ENCODE results near the gene NCKIPSD. TPM values are rescaled to one million over a fixed set of nuclear protein-coding genes. Genes with fewer than 3 reads are reported as not detected.
A peak's percentile ranks its signal among the peaks of the same experiment; 100 is the strongest.

The NCKIPSD gene
- total RNA-seq, 1 experiment from 2014 or later, result 36.9 TPM

DNA sequence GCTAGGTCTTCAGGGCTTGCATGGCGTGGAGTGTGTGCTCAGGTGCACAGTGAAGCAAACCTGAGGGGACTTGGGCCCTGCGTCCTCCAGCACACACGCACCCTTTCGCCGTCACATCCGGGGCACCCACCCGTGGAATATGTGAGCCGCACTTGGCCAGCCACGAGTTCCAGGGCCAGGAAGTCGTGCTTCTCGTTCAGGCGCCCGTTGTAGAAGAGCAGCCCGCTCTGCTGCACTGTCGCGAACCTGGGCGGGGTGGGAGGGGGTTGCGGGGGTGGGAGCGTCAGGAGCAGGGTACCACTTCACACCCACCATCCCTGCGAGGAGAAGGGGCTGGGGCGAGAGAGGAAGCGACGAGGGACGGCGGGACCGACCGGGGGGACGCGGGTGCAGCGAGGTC lies 30.1 kb downstream of the NCKIPSD start:
- no peaks in the 10 kb centered on the region for H3K9me2 ChIP-seq (ENCODE audit: insufficient read depth)
- TF ChIP-seq, protein P1, sequence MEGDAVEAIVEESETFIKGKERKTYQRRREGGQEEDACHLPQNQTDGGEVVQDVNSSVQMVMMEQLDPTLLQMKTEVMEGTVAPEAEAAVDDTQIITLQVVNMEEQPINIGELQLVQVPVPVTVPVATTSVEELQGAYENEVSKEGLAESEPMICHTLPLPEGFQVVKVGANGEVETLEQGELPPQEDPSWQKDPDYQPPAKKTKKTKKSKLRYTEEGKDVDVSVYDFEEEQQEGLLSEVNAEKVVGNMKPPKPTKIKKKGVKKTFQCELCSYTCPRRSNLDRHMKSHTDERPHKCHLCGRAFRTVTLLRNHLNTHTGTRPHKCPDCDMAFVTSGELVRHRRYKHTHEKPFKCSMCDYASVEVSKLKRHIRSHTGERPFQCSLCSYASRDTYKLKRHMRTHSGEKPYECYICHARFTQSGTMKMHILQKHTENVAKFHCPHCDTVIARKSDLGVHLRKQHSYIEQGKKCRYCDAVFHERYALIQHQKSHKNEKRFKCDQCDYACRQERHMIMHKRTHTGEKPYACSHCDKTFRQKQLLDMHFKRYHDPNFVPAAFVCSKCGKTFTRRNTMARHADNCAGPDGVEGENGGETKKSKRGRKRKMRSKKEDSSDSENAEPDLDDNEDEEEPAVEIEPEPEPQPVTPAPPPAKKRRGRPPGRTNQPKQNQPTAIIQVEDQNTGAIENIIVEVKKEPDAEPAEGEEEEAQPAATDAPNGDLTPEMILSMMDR (IDR thresholded peaks at IDR 0.05 in 2 of 3, conservative IDR thresholded peaks at IDR 0.05 in 1 of 3; ENCODE audit: borderline replicate concordance in 1 of 3, insufficient read depth in 1 of 3, low read depth in 2 of 3, low read length in 2 of 3), result no peak
- TF ChIP-seq ELF1 (IDR thresholded peaks at IDR 0.05; ENCODE audit: borderline replicate concordance, low read depth), result no peak
- no peak for TF ChIP-seq SP1 (IDR thresholded peaks at IDR 0.05; ENCODE audit: low read depth)
- ChIA-PET POLR2A (no interaction called here), CTCF (no interaction called here), RAD21 (ENCODE audit: low non-redundant PET in 1 of 2, low total read pairs in 2 of 2, uncharacterized antibody in 2 of 2, unreplicated experiment in 2 of 2) (no interaction called here)
- no peaks in the 10 kb centered on the region for H4K20me1 ChIP-seq (ENCODE audit: insufficient read depth)
- H3K4me1 ChIP-seq (ENCODE audit: control insufficient read depth in 1 of 2, insufficient read depth in 2 of 2, low read length in 2 of 2), result peaks cover 0 to 8% of the 10 kb centered on the region in 2 experiments; a peak in 3 of 4 replicates
- H3K9ac ChIP-seq (ENCODE audit: low read length), result no peak overlapping the region
- BruUV-seq (replicated peaks), result no TSS peak
- DNase-seq (ENCODE audit: low read depth, low spot score) (no peak), ATAC-seq (no peak)
- H2AFZ ChIP-seq (ENCODE audit: low read depth, low read length, poor library complexity, severe bottlenecking), result no peak overlapping the region
- H3K27me3 ChIP-seq (ENCODE audit: insufficient read depth, low read length), result no peaks in the 10 kb centered on the region
- intact Hi-C loops (cut with micrococcal nuclease), result loop anchor here (1.0 kb wide), 1 partner anchor 20 kb away; the partner anchor contains the start of gene SLC26A6
- no peaks in the 10 kb centered on the region for H3K36me3 ChIP-seq (ENCODE audit: control insufficient read depth in 1 of 2, insufficient read depth in 2 of 2, low read length in 2 of 2)
- H3K4me2 ChIP-seq (ENCODE audit: low read length), result peak overlapping the region; percentile 66; the same call in 1 of the 2 replicates
- no peaks in the 10 kb centered on the region for H3K79me2 ChIP-seq (ENCODE audit: insufficient read depth, low read length)
- H3K4me3 ChIP-seq (replicated peaks in 1 of 2; ENCODE audit: low read depth in 1 of 2, low read length in 2 of 2), result no peak overlapping the region
- peaks cover 0 to 6% of the 10 kb centered on the region in 2 experiments; a peak in 1 of 4 replicates for H3K9me3 ChIP-seq (ENCODE audit: control insufficient read depth in 1 of 2, insufficient read depth in 1 of 2, low read depth in 1 of 2, low read length in 2 of 2)
- no peak overlapping the region for H3K27ac ChIP-seq (ENCODE audit: low read depth, low read length)

DNA sequence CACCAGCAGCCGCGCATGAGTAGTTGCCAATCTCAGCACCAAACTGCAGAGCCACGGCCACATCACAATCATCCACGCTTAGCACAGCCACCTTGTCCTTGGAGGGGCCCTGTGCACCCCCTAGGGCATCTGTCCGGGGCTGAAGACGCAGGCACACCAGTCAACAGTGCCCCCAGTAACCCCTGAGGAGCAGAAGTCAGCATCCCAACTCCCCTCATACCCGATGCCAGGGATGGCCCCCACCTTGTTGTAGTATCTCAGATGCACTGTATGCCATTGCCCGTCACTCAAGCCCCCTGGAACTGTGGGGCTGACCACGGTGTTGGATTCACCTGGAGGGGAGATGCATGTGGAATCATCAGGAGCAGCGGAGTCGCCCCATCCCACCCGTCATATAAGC lies 30.7 kb downstream of the NCKIPSD start:
- no peaks in the 10 kb centered on the region for H3K36me3 ChIP-seq (ENCODE audit: control insufficient read depth in 1 of 2, insufficient read depth in 2 of 2, low read length in 2 of 2)
- H3K27ac ChIP-seq (ENCODE audit: low read depth, low read length), result no peak overlapping the region
- intact Hi-C loops (cut with micrococcal nuclease), result no loop called here
- no TSS peak for BruUV-seq (replicated peaks)
- no peaks in the 10 kb centered on the region for H3K27me3 ChIP-seq (ENCODE audit: insufficient read depth, low read length)
- DNase-seq (ENCODE audit: low read depth, low spot score), result no peak
- no peak overlapping the region for H2AFZ ChIP-seq (ENCODE audit: low read depth, low read length, poor library complexity, severe bottlenecking)
- H3K9me3 ChIP-seq (ENCODE audit: control insufficient read depth in 1 of 2, insufficient read depth in 1 of 2, low read depth in 1 of 2, low read length in 2 of 2), result peaks cover 0 to 6% of the 10 kb centered on the region in 2 experiments; a peak in 1 of 4 replicates
- H3K9ac ChIP-seq (ENCODE audit: low read length), result no peak overlapping the region
- no peak overlapping the region for H3K4me2 ChIP-seq (ENCODE audit: low read length)
- CTCF ChIA-PET, result no interaction called here
- H4K20me1 ChIP-seq (ENCODE audit: insufficient read depth), result no peaks in the 10 kb centered on the region
- ATAC-seq, result no peak
- RAD21 ChIA-PET (ENCODE audit: low non-redundant PET in 1 of 2, low total read pairs in 2 of 2, uncharacterized antibody in 2 of 2, unreplicated experiment in 2 of 2), result no interaction called here
- POLR2A ChIA-PET, result no interaction called here
- H3K4me3 ChIP-seq (replicated peaks in 1 of 2; ENCODE audit: low read depth in 1 of 2, low read length in 2 of 2), result no peak overlapping the region
- peaks cover 0 to 8% of the 10 kb centered on the region in 2 experiments; a peak in 3 of 4 replicates for H3K4me1 ChIP-seq (ENCODE audit: control insufficient read depth in 1 of 2, insufficient read depth in 2 of 2, low read length in 2 of 2)
- no peaks in the 10 kb centered on the region for H3K79me2 ChIP-seq (ENCODE audit: insufficient read depth, low read length)
- H3K9me2 ChIP-seq (ENCODE audit: insufficient read depth), result no peaks in the 10 kb centered on the region
- TF ChIP-seq EGR1 (IDR thresholded peaks at IDR 0.05; ENCODE audit: low read depth) (no peak), ELF1 (IDR thresholded peaks at IDR 0.05; ENCODE audit: borderline replicate concordance, low read depth) (no peak), ZNF274 (IDR thresholded peaks at IDR 0.05; ENCODE audit: low read depth, low read length) (no peak), SRF (IDR thresholded peaks at IDR 0.05; ENCODE audit: low read depth) (no peak), TCF7L2 (IDR thresholded peaks at IDR 0.05; ENCODE audit: borderline replicate concordance, extremely low read depth, insufficient read depth, insufficient read length) (no peak), POLR2AphosphoS5 (IDR thresholded peaks at IDR 0.05; ENCODE audit: low read depth, low read length) (no peak), CEBPB (IDR thresholded peaks at IDR 0.05; ENCODE audit: low read depth) (no peak), JUND (IDR thresholded peaks at IDR 0.05) (no peak), ZFX (IDR thresholded peaks at IDR 0.05) (no peak), SP1 (IDR thresholded peaks at IDR 0.05; ENCODE audit: low read depth) (no peak), POLR2A (IDR thresholded peaks at IDR 0.05; ENCODE audit: borderline replicate concordance, extremely low read depth, insufficient read depth, insufficient read length) (no peak), SIN3A (IDR thresholded peaks at IDR 0.05; ENCODE audit: low read depth) (no peak)
- TF ChIP-seq, protein P1 (IDR thresholded peaks at IDR 0.05 in 2 of 3, conservative IDR thresholded peaks at IDR 0.05 in 1 of 3; ENCODE audit: borderline replicate concordance in 1 of 3, insufficient read depth in 1 of 3, low read depth in 2 of 3, low read length in 2 of 3), result no peak
